ENCODE data around the gene KAZALD1.

DNA sequence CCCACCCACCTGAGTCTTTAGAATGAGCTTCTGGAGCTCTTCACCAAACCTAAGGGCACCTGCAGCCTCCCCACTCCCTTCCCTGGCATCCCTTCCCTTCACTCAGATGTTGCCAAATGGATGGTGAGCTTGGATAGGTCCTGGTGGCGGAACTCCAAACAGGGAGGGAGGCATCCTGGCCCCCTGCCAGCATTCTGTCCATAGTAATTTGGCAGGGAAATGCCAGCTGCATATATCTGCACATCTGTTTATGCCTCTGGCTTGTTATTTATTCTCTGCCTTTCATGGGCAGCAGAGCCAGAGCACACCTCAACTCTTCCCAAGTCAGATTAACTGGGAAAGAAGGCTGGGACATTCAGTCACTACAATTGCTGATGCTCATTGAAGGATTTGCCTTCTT is 18.1 kb downstream of the KAZALD1 start:
- TF ChIP-seq, protein P1, sequence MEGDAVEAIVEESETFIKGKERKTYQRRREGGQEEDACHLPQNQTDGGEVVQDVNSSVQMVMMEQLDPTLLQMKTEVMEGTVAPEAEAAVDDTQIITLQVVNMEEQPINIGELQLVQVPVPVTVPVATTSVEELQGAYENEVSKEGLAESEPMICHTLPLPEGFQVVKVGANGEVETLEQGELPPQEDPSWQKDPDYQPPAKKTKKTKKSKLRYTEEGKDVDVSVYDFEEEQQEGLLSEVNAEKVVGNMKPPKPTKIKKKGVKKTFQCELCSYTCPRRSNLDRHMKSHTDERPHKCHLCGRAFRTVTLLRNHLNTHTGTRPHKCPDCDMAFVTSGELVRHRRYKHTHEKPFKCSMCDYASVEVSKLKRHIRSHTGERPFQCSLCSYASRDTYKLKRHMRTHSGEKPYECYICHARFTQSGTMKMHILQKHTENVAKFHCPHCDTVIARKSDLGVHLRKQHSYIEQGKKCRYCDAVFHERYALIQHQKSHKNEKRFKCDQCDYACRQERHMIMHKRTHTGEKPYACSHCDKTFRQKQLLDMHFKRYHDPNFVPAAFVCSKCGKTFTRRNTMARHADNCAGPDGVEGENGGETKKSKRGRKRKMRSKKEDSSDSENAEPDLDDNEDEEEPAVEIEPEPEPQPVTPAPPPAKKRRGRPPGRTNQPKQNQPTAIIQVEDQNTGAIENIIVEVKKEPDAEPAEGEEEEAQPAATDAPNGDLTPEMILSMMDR (conservative IDR thresholded peaks at IDR 0.05; ENCODE audit: low read depth, low read length): no peak
- TF ChIP-seq EZH2 (IDR thresholded peaks at IDR 0.05; ENCODE audit: borderline replicate concordance, low read depth, low read length, poor library complexity, severe bottlenecking): no peak

Measured in A673 (cell line).